HG03175 (cell line): ENCODE measurements around the gene RBBP5.

Experiments
- ATAC-seq: cut with Tn5 transposase; IDR thresholded peaks from one replicate; pipeline ENCODE4 v1.9.1; 2021; ENCODE audit warnings: mild to moderate bottlenecking, moderate library complexity; ENCODE audit not compliant: unreplicated experiment

RBBP5 gene

DNA sequence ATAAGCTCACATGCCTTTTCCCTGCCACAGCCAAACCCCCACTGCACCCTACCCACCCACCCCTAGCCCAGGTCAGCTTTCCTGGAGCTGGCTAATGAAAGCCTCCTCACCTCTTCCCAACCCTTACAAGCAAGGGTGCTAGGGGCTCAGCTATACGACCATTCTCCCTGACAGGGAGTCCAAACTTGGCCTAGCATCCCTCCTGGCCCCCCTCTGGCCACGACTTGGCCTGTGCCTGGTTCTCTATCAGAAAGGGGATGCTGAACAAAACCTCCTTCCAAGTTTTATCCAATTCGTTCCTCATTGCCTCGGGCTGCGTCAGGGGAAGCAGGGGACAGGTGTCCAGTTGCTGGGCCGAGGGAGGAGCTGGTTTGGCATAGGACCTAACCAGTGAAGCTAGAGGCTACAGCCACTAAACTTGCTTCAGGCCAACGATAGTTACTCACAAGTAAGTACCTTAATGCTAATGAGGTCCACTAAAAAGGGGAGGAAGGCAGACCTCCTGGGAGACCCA, 46.1 kb downstream of the RBBP5 start:
- ATAC-seq: no peak

DNA sequence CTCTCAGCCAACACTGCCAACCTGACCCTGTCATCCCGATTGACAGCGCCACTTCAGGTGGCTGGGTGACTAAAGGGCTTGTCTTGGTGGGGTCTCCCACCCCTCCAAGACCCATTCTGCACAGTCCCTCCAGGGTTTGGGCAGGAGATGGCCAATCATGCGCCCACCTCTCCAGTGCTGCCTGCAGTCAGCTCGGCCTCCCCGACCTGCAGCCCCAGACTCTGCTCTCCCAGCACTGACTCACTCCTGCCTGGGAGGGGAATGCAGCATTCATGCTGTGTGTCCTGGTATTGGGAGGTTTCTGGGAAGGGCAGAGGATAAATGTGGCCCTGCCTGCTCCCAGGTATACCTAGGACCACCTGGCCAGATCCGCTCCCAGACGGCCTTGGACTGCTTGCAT, 47.3 kb downstream of the RBBP5 start:
- no peak for ATAC-seq

DNA sequence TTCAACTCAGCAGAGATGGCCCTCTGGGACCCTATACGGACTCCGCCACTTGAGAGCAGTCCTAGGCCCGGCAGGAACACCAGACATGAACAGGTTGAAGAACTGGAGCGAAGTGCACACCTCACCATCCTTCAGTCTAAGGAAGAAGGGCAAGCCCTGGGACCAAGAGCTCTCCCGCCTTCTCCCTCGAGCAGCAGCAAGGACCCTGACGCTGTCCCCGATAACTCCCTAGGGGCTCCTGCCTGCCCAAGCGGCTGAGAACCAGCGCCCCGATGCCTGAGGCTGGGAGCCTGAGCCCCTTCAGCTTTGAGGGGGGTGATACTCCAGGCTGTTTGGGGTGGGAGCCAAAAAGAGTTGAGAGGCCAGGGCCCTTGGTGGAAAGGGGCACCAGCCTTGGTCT, 47.7 kb downstream of the RBBP5 start:
- no peak for ATAC-seq

DNA sequence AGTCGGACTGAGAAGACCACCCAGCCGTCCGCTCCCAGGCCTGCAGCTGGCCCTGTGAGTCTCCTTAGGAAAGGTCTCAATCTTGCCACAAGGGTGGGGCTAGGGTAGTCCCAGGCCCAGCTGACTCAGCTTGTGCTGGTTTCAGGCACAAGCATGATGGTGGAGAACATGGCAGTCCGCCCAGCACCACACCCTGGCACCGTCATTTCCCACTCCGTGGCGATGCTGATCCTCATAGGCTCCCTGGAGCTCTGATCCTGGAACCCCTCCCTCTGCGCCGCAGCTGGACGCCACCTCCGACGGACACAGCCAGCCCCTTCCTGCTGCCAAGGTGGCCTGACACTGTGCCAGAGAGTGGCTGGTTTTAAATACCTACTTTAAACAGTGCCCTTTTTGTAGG, 48.3 kb downstream of the RBBP5 start:
- ATAC-seq: no peak

DNA sequence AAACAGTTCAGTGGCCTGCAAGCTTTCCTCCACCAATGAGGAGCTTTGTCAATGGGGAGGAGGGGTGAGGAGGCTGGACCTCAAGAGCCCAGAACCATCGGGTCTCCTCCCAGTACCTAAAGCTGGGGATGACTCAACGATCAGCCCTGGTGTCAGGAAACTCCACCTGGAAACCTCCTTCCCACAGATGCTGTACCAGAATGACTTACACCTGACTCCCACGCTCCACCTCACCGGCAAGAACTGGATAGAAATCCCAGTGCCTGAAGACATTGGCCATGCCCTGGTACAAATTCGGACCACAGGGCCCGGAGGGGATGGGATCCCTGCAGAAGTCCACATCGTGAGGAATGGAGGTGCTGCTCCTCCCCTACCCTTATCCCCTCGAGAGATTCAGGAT, 48.9 kb downstream of the RBBP5 start:
- ATAC-seq: no peak

DNA sequence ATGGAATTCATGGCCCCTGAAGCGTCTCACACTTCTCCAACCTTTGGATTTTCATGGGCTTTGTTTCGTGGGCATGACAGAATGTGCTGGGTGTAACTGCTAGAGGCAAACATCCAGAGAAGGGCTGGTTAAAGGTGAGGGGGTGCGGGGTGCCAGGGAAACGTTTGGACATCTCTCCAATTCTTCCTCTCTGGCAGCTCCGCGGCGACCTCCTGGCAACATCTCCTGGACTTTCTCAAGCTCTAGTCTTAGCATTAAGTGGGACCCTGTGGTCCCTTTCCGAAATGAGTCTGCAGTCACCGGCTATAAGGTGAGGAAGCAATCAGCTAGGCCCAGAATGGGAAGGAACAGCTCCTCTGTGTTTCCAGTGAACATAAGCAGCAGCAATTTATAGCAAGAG, 49.5 kb downstream of the RBBP5 start:
- no peak for ATAC-seq

DNA sequence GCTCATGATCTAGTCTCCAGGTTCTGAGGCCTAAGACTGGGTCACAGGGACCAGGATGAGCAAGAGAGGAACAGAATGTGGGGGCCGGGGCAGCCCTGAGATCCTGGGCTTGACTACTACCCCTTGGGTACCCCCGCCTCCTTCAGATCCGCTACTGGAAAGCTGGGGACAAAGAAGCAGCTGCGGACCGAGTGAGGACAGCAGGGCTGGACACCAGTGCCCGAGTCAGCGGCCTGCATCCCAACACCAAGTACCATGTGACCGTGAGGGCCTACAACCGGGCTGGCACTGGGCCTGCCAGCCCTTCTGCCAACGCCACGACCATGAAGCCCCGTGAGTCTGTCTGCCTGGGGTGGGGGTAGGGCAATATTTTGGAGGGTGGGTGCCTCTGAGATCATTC, 50.0 kb downstream of the RBBP5 start:
- no peak for ATAC-seq

DNA sequence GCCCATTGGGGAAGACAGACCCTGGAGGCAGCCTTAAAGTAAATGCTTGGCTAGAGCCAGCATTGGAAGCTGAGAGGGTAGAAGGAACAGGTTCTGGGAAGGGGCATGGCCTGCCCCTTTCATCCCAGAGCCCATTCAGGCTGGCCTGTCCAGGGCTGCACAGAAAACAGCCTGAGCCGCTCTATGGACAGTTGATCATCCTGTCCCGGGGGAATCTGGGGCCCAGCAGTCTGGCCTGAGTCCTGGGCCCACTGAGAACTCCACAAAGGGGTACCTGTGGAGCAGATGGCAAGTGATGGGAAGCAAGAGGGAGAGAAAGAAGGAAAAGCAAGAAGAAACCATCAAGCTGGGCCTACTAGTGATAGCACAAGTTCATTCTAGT, 50.8 kb downstream of the RBBP5 start:
- no peak for ATAC-seq

DNA sequence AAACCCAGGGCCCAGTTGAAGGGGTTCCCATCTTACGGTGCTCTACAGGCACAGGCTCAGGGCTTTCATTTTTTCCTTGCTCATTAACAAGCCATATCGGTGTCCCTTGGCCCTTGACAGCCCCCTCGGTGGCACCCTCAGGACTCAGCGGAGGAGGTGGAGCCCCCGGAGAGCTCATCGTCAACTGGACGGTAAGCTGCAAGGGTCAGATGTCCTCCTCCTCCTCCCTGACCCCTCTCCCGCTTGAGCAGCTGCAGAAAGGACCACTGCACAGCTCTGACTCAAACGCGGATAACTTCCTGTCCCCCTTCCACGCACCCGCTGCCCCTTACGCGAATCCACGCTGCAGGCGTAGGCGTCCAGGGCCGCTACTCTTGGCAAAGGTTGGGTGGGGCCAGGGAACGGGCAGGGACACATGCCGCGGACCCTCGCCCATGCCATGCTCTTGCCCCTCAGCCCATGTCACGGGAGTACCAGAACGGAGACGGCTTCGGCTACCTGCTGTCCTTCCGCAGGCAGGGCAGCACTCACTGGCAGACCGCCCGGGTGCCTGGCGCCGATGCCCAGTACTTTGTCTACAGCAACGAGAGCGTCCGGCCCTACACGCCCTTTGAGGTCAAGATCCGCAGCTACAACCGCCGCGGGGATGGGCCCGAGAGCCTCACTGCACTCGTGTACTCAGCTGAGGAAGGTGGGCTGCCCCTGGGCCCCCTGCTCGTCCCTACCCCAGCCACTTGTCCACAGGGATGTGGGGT, 52.2 kb downstream of the RBBP5 start:
- ATAC-seq: no peak

DNA sequence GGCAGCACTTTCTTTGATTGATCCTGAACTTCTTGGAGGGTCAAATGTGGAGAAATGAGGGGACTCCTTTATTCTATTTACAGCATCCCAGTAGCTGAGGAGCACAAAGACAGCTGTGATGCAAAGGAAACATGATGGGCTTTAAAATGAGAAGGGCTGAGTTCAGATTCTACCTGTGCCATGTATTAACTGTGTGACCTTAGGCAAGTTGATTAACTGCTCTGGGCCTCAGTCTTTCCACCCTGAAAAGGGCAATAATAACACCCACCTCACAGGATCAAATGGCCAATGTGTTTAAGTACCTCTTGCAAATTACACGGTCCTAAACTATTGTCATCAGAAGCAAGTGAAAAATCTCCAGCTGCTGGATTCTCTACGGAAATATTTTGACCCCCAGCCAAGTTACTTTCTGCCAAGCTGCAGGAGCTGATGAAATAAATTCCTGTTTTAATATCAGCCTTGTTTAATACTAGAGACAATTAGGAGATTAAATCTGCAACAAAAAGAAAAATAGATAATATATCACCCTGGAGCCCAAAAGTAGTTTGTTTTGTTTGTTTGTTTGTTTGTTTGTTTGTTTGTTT, 53.2 kb downstream of the RBBP5 start:
- ATAC-seq: no peak

DNA sequence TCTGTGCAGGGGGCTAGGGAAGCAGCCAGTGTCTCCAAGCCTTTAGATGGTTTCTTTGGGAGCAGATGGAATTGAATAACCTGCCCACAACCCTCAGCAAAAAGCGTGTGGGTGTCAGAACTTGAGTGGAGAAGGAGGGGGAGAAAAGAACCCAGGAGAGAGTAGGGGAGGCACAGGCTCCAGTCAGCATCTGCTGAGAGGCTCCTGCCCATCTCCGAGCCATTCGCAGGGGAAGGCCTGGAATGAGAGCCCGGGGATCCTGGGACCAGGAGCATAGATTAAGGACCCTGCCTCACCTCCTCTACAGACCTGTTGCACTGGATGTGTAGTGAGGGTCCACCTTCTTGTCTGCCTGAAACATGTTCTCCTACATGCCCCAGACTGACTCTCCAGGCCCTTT, 53.8 kb downstream of the RBBP5 start:
- ATAC-seq: no peak

DNA sequence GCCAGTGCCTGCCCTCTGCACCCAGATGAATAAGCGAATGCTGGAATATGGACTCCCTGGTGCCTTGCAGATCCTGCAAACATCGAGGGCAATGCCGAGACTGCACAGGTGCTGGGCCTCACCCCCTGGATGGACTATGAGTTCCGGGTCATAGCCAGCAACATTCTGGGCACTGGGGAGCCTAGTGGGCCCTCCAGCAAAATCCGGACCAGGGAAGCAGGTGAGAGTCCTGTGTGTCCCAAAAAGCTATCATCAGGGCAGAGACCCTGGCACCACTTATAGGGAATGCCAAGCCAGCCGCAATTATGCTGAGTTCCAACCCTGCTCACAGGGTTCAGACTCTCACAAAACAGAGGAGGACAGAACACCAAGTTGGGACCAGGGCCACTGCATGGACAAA, 54.7 kb downstream of the RBBP5 start:
- ATAC-seq: no peak

DNA sequence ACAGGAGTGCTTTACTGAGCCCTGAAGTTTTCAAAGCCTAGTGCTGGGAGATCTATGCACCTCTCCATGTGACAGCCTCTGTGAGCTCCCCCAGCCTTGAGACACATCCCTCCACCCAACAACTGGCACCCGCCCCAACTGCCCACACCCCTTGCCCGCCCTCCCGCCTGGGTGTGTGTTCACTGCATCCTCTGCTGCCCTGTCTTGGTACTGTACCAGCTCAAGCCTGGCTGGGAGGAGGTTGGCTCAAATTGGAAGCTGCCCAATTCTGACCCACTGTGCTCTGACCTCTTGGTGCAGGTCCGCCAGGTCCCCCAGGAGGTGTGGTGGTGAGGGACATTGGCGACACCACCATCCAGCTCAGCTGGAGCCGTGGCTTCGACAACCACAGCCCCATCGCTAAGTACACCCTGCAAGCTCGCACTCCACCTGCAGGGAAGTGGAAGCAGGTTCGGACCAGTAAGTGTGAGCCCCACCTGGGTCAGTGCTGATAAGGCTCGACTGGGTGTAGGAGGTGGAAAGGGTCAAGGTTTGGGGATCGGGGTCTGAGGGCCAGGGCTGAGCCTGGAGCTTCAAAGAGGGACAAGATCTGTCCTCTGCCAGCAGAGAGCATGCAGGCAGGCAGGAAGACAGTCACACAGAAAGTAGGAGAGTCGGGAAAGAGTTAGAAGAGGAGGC, 55.5 kb downstream of the RBBP5 start:
- ATAC-seq: no peak

DNA sequence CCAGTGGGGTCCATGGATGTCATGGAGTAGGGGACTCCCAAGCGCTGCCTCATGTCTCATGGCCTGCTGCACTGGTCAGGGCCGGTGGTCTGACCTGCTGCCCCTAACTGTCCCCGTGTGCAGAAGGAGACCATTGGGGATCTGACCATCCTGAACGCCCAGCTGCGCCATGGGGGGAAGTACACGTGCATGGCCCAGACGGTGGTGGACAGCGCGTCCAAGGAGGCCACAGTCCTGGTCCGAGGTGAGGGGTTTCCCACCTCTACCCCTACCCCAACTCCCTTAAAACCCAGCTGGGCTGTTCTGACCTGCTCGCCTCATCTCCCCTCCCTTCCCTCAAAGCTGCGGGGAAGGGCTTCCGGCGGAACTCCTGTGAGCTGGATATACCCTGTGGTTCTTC, 56.1 kb downstream of the RBBP5 start:
- ATAC-seq: no peak

DNA sequence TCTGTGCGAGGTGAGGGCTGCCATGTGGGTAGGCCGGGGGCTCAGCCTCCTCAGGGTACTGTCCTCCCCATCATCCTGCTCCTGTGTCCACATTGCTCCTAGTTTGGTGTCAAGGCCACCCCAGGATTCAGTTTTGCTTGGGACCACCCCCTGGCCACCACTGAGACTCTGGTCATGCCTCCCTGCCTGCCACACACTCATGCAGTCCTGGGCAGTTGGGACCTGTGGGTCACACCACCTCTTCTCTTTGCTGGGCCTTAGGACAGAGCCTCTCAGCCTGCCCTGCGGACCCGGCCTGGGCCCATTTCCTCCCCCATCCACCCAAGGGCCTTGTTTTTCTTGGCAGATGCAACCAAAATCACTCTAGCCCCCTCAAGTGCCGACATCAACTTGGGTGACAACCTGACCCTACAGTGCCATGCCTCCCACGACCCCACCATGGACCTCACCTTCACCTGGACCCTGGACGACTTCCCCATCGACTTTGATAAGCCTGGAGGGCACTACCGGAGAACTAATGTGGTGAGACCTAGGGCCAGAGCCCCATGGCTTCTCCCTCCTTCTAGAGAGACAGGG, 56.9 kb downstream of the RBBP5 start:
- no peak for ATAC-seq

DNA sequence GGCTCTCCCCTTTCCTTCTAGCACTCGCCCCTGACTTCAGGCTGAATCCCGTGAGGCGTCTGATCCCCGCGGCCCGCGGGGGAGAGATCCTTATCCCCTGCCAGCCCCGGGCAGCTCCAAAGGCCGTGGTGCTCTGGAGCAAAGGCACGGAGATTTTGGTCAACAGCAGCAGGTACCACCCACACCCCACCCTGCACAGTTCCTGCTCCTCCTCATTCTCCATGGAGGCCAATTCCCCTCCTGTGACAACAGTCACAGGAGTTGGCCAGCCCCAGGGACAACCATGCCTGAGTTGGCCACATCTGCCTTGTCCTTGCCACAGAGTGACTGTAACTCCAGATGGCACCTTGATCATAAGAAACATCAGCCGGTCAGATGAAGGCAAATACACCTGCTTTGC, 57.5 kb downstream of the RBBP5 start:
- ATAC-seq: no peak

DNA sequence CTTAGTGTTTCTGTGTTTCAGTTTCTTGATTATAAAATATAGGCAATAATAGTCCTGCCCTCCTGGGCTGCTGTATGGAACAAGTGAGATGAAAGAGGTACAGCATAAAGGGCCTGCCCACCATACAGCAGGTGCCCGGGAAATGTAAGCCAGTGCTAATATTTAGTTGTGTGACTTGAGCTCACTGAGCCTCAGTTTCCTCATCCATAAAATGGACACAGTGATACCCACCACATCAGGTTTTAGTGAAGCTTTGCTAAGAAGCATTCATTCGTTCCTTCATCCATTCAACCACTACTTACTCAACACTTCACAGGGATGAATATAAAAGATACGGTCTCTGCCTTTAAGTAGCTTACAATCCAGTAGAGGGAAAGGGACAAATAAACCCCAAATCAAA, 58.9 kb downstream of the RBBP5 start:
- ATAC-seq: no peak

DNA sequence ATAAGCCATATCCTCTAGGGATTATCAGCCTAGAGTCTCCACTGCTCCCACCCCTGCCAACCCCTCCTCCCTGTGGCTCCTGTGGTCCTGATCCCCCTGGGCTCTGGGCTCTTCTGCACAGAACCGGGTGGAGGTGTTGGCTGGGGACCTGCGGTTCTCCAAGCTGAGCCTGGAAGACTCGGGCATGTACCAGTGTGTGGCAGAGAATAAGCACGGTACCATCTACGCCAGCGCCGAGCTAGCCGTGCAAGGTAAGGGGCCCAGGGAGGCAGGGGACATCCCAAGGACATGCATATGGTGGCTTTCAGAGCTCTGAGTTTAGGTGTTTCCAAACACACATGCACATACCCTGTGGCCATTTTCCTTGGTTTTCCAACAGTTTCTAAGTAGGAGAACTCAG, 59.5 kb downstream of the RBBP5 start:
- no peak for ATAC-seq

DNA sequence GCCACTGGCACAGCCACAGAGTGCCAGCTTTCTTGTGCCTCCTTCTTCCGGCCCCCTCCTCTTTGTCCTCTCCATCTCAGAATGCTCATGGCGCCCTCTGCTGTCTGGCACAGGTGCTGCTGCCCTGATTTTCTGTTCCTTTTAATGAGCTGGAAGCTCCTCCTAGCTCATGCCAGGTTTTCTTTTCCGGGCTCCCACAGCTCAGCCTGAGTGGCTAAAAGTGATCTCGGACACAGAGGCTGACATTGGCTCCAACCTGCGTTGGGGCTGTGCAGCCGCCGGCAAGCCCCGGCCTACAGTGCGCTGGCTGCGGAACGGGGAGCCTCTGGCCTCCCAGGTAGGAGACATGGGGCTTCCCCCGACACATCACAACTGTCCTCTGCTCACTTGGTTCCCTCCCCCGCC, 60.1 kb downstream of the RBBP5 start:
- no peak for ATAC-seq

DNA sequence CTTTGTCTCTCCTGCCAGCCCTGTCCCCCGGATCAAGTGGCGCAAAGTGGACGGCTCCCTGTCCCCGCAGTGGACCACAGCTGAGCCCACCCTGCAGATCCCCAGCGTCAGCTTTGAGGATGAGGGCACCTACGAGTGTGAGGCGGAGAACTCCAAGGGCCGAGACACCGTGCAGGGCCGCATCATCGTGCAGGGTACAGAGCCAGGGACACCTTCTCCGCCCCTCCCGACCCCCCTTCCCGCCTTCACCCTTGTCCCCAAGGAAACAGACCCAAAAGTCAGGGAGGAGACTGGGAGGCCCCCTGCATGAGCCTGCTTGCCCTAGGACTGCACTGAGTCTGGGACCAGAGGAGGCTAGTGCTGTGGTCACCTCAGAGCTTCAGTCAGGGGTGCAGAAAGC, 60.6 kb downstream of the RBBP5 start:
- no peak for ATAC-seq

DNA sequence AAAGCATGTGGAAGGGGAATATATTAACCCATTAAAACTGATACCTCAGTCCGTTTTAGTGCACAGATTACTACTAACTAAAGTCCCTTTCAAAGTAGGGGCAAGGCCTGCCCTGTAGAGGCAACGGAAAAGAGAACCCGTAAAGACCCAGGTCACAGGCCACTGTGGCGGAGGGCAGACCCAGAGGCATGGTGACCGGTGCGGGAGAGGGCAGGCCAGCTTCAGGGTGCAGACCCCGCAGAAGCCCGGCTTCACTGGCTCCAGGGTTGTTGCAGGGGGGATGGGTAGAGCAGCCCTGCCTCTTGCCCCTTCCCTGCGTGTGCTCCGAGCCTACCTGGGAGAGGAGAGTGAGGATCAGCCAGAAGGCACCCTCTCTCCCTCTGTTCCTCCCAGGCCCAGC, 61.0 kb downstream of the RBBP5 start:
- ATAC-seq: no peak

DNA sequence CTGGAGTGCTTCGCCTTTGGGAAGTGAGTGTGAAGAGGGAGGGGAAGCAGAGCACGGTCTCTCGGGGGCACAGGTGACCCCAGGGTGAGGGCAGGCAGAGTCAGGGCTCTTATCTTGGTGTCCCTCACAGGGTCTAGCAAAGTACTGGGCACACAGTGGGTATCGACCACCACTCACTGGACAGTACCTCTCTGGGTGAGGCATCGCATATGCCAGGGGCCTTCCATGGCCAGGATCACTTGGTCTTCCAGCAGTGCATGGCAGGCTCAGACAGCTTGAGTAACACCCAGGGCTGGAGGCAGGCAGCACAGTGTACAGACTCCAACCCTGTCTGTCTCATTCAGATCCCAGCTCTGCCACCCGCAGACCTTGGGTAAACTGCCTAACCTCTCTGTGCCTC, 62.1 kb downstream of the RBBP5 start:
- no peak for ATAC-seq
